G401 (cell line): ENCODE measurements around the gene RUVBL2. TPM values are rescaled to one million over a fixed set of nuclear protein-coding genes. Genes with fewer than 3 reads are reported as not detected.
"Not testable (repeated sequence)": the region's sequence is repeated elsewhere in the genome, so short reads cannot be mapped to it uniquely, and the experiment has no call there.

Source experiments
- DNase-seq: peaks from one replicate; pipeline ENCODE4 v3.0.0-alpha.2; 2015; ENCODE audit warnings: low spot score
- in situ Hi-C: cut with HindIII; loops from 2 replicates; pipeline ENCODE4 v1.10.0; 2016; ENCODE audit warnings: low sequenced_read_pairs, mixed read lengths
- total RNA-seq: library from RNA; depleted of rRNA; stranded (reverse); fragments of >200 nt; shearing (Covaris generic); gene quantifications from 2 replicates; pipeline ENCODE4 v1.2.3, GENCODE V29; 2014

Gene RUVBL2
- total RNA-seq, 1 experiment from 2014 or later = 535 TPM

DNA sequence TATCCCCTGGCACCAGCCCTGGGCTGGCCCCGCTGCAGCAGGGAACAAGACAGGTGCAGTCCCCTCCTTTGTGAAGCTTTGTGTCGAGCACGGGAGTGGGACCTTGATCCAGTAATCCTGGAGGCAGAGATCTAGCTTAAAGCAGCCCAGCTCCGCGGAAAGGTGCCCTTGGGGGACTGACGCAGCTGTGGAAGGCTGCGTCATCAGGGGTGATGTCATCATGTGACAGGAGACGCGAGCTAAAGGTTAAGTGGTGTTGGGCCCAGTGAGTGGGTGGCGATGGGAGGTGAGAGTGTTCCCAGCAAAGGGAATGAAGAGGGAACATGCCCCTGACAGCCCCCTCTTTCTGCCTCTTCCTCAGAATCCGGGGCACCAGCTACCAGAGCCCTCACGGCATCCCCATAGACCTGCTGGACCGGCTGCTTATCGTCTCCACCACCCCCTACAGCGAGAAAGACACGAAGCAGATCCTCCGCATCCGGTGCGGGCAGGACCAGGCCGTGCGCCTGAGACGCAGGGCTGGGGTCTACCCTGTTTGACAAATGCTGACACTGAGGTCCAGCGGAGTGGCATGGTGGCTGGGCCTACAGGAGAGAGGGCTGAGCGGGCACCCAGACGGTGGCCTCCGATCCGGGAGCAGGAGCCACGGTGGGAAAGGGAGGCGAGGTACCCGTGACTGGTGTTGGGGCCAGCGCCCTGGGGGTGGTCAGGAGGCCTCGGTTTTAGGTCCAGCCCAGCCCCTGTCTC, 20.6 kb downstream of the RUVBL2 start:
- in situ Hi-C loops = no loop called here
- no peak for DNase-seq

DNA sequence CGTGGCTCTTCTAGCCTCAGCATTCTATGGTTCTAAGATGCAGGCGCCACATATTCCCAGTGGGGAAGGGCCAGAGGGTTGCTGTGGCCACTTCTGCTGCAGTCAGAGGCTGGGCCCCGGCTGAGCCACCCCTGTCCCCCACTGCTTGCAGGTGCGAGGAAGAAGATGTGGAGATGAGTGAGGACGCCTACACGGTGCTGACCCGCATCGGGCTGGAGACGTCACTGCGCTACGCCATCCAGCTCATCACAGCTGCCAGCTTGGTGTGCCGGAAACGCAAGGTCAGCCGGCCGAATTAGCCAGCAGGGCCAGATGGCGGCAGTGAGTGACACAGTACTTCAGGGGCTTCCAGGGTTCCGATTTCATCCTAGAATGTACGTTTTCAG, 21.2 kb downstream of the RUVBL2 start:
- DNase-seq = no peak
- in situ Hi-C loops = no loop called here

DNA sequence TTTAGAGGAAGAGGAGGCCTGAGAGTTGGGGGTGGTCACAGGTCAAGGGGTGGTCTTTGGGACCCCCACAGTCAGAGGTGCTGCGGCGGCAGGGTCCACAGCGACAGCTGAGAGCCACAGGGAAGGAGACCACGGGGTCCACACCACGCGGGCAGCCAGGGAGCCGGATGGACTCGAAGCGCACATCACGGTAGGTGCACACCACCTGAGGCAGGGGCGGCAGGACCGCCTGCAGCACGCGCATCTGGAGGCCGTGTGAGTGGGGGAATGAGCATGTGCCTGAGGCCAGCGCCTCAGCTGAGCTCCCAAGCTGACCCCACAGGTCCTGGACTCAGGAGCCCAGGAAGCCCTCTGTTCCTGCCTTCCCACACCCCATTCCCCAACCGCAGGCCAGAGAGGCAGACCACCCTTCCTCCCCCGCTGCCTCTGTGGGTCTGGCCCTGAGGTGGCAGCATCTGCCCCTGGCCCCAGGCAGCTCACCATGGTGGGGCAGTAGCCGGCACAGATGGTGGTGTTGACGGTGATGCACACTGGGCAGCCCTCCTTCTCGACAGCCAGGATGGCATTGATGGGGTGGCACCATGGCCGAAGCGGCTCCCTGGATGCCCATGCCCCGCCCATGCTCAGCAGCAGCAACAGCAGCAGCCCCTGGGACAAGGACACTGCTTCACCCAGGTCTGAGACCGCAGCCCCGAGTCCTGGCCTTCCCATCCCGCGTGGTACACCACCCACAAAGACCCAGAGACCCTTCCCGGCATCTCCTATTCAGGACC, 22.6 kb downstream of the RUVBL2 start:
- no peak for DNase-seq
- in situ Hi-C loops = no loop called here

GRCh38 chr19:49017041-49017665, 23.5 kb downstream of the RUVBL2 start, which contains the start of gene LHB:
LHB (minus strand) TSS chr19:49017091; CDS start chr19:49017081, 10 bp downstream.
- no peak for DNase-seq
- in situ Hi-C loops = no loop called here

DNA sequence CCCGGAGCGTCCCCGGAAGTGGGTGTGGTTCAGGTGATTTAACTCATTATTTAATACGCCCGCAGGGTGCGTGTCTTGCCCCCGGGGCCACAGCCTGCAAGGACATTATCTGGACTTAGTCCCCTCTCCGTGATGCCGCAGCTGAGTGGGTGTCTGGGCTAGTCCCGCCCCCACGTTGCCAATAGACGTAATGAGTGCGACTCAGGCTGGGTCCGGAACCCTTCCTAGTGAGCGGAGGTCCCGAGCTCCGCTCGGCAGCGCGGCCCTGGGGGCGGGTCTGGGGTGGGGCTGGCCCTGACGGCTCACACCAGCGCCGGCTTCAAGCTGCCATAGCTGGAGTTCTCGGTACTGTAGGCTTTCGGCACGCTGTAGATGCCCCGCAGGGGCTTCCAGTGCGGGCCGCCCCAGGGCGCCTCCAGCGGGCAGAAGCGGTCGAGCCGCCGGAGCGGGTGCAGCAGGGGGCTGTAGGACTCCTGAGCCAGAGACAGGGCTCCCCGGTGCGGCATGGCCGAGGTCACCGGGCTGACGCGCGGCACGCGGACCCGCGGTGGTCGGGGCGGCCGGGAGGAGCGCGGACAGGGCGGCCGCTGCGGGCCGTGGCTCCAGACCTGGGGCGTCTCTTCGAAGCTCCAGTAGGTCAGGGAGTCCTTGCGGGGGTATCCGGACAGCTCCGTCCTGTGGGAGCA, 24.1 kb downstream of the RUVBL2 start:
- DNase-seq = peak; percentile 15
- in situ Hi-C loops = no loop called here

GRCh38 chr19:49018388-49019241, 24.9 kb downstream of the RUVBL2 start:
- in situ Hi-C loops, DNase-seq: not testable (repeated sequence)

DNA sequence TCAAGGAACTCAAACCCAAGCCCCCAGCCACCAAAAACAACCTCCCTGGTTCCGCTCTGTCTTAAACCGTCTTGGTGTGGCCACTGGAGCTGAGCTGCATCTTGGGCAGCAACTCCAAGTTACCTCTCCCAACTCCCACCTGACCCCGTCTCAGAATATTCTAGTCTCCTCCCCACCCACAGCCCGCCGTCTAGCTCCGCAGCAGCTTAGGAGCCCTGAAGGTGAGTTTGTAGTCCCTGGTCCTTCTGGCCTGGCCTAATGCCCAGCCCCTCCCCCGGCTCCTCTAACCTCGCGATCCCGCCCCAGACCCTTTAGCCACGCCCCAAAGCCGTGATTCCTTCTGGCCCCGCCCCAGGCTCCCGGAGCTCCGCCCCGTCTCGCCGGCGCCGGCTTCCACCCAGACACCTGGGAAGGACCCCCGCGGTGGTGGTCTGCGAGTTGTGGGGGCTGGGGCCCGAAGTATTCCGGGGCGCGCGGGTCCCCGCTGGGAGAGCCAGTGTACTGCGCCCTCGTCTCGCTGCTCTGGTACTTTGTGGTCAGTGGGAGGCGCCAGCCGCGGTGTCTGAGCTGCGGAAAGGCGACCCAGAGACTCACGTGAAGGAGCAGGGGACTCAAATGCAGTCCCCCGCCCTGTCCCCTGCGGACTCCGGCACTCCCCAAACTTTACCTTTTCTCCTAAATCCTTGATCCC, 25.7 kb downstream of the RUVBL2 start:
- in situ Hi-C loops = no loop called here

DNA sequence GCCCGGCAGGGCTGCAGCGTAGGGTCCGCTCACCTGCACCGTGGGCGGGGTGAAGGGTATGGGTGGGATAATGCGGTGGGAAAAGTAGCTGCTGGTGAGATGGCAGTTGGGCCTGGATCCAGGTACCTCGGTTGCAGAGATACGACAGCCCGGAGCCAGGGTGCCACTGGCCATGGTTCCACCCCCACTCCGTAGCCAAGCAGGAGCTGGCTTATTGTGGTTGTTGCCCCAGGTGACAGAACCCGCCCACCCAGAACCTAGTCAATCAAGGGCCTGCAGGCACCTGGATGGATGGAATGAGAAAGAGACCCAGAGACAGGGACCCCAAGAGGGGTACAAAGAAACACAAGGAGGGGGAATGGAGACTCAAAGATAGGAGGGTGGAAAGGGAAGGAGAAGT, 26.7 kb downstream of the RUVBL2 start:
- no peak for DNase-seq
- in situ Hi-C loops = no loop called here

More for the DNA sequence above, 25.7 kb downstream of the RUVBL2 start:
- no peak for DNase-seq

GRCh38 chr19:49020931-49021895, 27.5 kb downstream of the RUVBL2 start:
- in situ Hi-C loops = no loop called here
- no peak for DNase-seq

DNA sequence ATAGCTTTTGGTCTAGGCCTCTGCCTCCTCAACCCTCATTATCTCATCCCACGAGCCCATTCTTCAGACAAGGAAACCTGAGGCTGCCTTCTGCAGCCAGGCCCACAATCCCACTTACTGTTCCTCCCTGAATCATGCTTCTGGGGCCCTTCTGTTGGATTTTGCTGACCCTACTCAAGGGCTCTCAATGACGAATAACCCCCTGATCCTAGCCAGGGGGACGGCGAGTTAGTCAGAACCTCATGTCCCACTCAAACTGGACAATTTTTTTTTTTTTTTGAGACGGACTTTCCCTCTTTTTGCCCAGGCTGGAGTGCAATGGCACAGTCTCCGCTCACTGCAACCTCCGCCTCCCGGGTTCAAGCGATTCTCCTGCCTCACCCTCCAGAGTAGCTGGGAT, 28.4 kb downstream of the RUVBL2 start:
- no peak for DNase-seq
- in situ Hi-C loops = no loop called here

DNA sequence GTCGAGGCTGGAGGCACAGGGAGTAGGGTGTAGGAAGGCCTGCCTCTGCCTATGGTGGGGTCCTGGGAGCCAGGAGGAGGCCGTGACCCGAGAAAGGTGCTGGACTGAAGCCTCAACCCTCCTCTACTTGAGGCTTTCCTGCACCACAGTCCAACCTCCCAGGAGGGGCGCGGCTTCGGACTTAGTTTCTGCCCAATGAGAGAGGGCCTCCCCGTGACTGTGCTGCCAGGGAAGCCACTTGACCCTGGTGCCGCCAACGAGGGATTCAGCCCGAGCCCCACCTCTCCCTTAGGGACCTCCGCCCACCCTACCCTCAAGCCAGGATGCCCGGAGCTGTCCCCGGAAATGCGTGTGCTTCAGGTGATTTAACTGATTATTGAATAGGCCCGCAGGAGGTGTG, 30.5 kb downstream of the RUVBL2 start, which contains the start of gene CGB3:
CGB3 (minus strand) TSS at position 101 of the 400 bp plus-strand sequence. CDS start 362 bp downstream, outside the sequence.
- DNase-seq, in situ Hi-C loops: not testable (repeated sequence)

GRCh38 chr19:49025088-49025487, 31.4 kb downstream of the RUVBL2 start:
- DNase-seq, in situ Hi-C loops: not testable (repeated sequence)

DNA sequence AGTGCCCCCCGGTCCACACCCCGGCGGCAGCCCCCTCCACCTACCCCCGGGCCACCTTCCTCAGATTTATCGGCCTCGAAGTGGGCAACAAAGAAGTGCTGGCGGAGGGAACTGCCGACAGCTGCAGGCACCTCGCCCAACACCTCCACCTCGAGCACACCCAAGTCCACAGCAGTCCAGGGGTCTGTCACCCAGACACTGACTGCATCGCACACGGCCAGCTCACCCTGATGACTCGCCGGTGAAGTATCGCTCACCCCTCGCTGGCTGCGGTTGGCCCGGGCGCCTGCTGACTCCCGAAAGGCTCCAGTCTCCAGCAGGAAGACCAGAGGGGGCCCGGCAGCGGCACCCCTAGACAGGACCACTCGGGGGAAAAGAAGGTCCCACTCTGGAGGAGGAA, 31.9 kb downstream of the RUVBL2 start:
- in situ Hi-C loops, DNase-seq: not testable (repeated sequence)

- DNase-seq, in situ Hi-C loops: not testable (repeated sequence)
Observed at GRCh38 chr19:49028686-49029085, 35.0 kb downstream of the RUVBL2 start.

GRCh38 chr19:49029749-49030148, 36.1 kb downstream of the RUVBL2 start:
- DNase-seq, in situ Hi-C loops: not testable (repeated sequence)

DNA sequence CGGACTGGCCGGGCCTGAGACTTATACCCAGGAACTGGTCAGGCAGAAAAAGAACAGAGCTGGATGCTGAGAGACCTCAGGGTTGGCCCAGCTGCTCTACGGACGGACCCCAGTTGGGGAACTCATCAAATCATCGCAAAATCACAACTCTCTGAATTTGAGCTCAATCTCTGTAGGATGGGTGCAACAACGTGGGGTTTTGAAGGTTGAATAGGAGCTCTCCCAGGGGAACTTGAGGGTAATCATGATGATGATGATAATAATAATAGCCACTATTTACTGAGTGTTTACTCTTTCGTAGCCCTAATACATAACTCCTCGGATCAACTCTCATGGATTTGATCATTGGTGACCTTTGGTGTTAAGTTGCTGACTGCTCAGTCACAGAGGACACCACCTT, 36.6 kb downstream of the RUVBL2 start:
- in situ Hi-C loops, DNase-seq: not testable (repeated sequence)
